ENCODE results near the gene CEP57. TPM values are rescaled to one million over a fixed set of nuclear protein-coding genes. Genes with fewer than 3 reads are reported as not detected.

The CEP57 gene
- total RNA-seq, 1 experiment from 2014 or later: 58.7 TPM

- BruUV-seq (replicated peaks): no TSS peak
- DNase-seq: no peak
- Mint-ChIP-seq H3K9me3 (ENCODE audit: low read depth, unreplicated experiment) (no peaks in the 10 kb centered on the region), H3K4me3 (ENCODE audit: low read depth, unreplicated experiment) (no peak overlapping the region), H3K27ac (ENCODE audit: unreplicated experiment) (no peak overlapping the region), H3K27me3 (ENCODE audit: unreplicated experiment) (no peaks in the 10 kb centered on the region), H3K4me1 (ENCODE audit: low read depth, unreplicated experiment) (no peaks in the 10 kb centered on the region), H3K36me3 (ENCODE audit: insufficient read depth, unreplicated experiment) (peaks cover 4% of the 10 kb centered on the region)
- CTCF ChIA-PET: no interaction called here
- intact Hi-C loops (cut with micrococcal nuclease; ENCODE audit: unreplicated experiment): no loop called here
- TF ChIP-seq CTCF (IDR thresholded peaks at IDR 0.05; ENCODE audit: unreplicated experiment): no peak
Observed at GRCh38 chr11:95816037-95816436, 25.7 kb downstream of the CEP57 start.

GRCh38 chr11:95821640-95822039 lies 31.3 kb downstream of the CEP57 start:
- H3K36me3 Mint-ChIP-seq (ENCODE audit: insufficient read depth, unreplicated experiment): peaks cover 20% of the 10 kb centered on the region

GRCh38 chr11:95827696-95828095 lies 37.4 kb downstream of the CEP57 start:
- Mint-ChIP-seq H3K9me3 (ENCODE audit: low read depth, unreplicated experiment) (no peaks in the 10 kb centered on the region), H3K27me3 (ENCODE audit: unreplicated experiment) (no peaks in the 10 kb centered on the region), H3K36me3 (ENCODE audit: insufficient read depth, unreplicated experiment) (peaks cover 31% of the 10 kb centered on the region), H3K27ac (ENCODE audit: unreplicated experiment) (no peak overlapping the region), H3K4me1 (ENCODE audit: low read depth, unreplicated experiment) (peaks cover 20% of the 10 kb centered on the region), H3K4me3 (ENCODE audit: low read depth, unreplicated experiment) (no peak overlapping the region)
- no peak for TF ChIP-seq CTCF (IDR thresholded peaks at IDR 0.05; ENCODE audit: unreplicated experiment)
- DNase-seq: no peak
- CTCF ChIA-PET: interaction anchor here (0.6 kb wide), 1 partner anchor 220 kb away, joined by 5 read pairs; no protein-coding TSS in a partner anchor
- BruUV-seq (replicated peaks): no TSS peak
- intact Hi-C loops (cut with micrococcal nuclease; ENCODE audit: unreplicated experiment): no loop called here

More at GRCh38 chr11:95821640-95822039, 31.3 kb downstream of the CEP57 start:
- H3K4me1 Mint-ChIP-seq (ENCODE audit: low read depth, unreplicated experiment): no peaks in the 10 kb centered on the region
- no TSS peak for BruUV-seq (replicated peaks)
- H3K27me3 Mint-ChIP-seq (ENCODE audit: unreplicated experiment): no peaks in the 10 kb centered on the region
- no peak overlapping the region for H3K4me3 Mint-ChIP-seq (ENCODE audit: low read depth, unreplicated experiment)
- intact Hi-C loops (cut with micrococcal nuclease; ENCODE audit: unreplicated experiment): no loop called here
- no peaks in the 10 kb centered on the region for H3K9me3 Mint-ChIP-seq (ENCODE audit: low read depth, unreplicated experiment)
- DNase-seq: no peak
- TF ChIP-seq CTCF (IDR thresholded peaks at IDR 0.05; ENCODE audit: unreplicated experiment): no peak
- CTCF ChIA-PET: no interaction called here
- no peak overlapping the region for H3K27ac Mint-ChIP-seq (ENCODE audit: unreplicated experiment)

- Mint-ChIP-seq H3K4me3 (ENCODE audit: low read depth, unreplicated experiment) (no peak overlapping the region), H3K36me3 (ENCODE audit: insufficient read depth, unreplicated experiment) (peaks cover 42% of the 10 kb centered on the region), H3K27me3 (ENCODE audit: unreplicated experiment) (no peaks in the 10 kb centered on the region), H3K4me1 (ENCODE audit: low read depth, unreplicated experiment) (peaks cover 25% of the 10 kb centered on the region), H3K9me3 (ENCODE audit: low read depth, unreplicated experiment) (no peaks in the 10 kb centered on the region), H3K27ac (ENCODE audit: unreplicated experiment) (no peak overlapping the region)
- CTCF ChIA-PET: interaction anchor here (0.6 kb wide), 1 partner anchor 595 kb away, joined by 5 read pairs; no protein-coding TSS in a partner anchor
- DNase-seq: no peak
- BruUV-seq (replicated peaks): no TSS peak
- no peak for TF ChIP-seq CTCF (IDR thresholded peaks at IDR 0.05; ENCODE audit: unreplicated experiment)
- intact Hi-C loops (cut with micrococcal nuclease; ENCODE audit: unreplicated experiment): no loop called here
Observed at GRCh38 chr11:95829580-95830259, 39.4 kb downstream of the CEP57 start.
